NCI-H774 (cell line): ENCODE measurements around the gene CACNB2.
"Not testable (repeated sequence)": the region's sequence is repeated elsewhere in the genome, so short reads cannot be mapped to it uniquely, and the experiment has no call there.

Experiments used
- DNase-seq: peaks from one replicate; lab custom pipeline; 2025; lab: John Stamatoyannopoulos, UW

CACNB2 gene

DNA sequence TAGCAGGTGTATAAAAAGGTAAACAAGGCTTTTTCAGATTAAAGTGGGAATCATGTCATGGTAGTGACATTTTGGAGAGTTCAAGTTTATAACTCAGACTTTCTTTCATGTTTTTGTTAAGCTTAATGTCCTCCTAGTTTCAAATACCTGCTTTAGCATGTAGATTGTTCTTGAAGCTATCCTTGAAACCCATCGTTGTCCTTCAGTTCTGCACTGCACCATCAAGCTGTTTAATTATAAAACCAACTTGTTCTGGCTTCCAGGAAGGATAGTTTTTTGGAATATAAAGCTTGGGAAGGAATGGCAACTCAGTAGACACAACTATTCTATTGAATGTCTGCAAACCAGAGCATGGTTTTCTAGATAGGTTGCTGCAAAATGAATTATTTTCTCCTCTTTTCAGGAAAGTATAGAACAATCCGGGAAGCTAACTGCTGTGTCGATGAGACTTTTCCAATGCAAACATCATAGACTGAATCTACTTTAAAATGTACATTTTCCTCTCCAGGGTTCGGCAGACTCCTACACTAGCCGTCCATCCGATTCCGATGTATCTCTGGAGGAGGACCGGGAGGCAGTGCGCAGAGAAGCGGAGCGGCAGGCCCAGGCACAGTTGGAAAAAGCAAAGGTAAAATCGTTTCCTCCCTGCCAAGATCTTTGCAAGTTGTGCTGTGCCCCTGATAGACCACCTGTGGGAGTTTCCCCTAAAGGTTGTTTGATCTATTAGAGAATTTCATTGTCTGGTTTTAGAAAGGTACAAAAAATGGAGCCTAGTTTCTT lies 261.4 kb downstream of the CACNB2 start:
- DNase-seq, result no peak

GRCh38 chr10:18402853-18403252 lies 262.6 kb downstream of the CACNB2 start:
- DNase-seq, result no peak

- no peak for DNase-seq
These were observed 264.3 kb downstream of the CACNB2 start for GRCh38 chr10:18404530-18404929.

DNA sequence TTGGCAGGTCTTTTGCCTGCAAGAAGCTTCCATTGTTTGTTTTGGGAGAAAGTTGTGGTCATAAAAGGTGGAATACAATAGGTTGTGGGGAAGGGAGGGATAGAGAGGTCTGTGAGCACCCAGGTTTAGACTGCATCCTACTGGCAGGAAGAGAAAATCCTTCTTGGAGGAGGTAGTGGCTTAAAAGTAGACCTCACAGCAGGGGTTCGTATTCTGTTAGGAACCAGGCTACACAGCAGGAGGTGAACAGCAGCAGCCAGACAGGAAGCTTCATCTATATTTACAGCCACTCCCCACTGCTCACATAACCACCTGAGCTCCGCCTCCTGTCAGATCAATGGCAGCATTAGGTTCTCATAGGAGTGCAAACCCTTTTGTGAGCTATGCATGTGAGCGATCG lies 265.9 kb downstream of the CACNB2 start:
- DNase-seq, result no peak

- DNase-seq, result no peak
These were observed 269.6 kb downstream of the CACNB2 start for GRCh38 chr10:18409599-18410397.

- no peak for DNase-seq
These were observed 273.8 kb downstream of the CACNB2 start for GRCh38 chr10:18414061-18414460.

DNA sequence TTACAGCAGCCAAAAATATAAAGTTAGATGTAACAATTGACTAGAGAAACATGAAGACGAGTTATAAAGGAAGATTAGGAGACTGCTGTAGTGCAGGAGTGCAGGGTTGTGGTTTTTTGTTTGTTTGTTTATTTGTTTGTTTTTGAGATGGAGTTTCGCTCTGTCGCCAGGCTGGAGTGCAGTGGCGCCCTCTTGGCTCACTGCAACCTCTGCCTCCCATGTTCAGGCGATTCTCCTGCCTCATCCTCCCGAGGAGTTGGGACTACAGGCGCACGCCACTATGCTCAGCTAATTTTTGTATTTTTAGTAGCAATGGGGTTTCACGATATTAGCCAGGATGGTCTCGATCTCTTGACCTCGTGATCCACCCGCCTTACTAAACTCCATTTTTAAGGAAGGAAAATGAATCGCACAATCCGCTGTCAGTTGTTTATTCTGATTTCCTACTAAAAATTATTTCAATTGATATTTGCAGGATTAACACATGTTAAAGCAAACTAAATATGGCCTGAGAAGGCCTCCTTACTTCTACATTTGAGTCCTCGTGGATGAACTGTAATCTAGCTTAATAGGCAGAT lies 277.8 kb downstream of the CACNB2 start:
- no peak for DNase-seq

DNA sequence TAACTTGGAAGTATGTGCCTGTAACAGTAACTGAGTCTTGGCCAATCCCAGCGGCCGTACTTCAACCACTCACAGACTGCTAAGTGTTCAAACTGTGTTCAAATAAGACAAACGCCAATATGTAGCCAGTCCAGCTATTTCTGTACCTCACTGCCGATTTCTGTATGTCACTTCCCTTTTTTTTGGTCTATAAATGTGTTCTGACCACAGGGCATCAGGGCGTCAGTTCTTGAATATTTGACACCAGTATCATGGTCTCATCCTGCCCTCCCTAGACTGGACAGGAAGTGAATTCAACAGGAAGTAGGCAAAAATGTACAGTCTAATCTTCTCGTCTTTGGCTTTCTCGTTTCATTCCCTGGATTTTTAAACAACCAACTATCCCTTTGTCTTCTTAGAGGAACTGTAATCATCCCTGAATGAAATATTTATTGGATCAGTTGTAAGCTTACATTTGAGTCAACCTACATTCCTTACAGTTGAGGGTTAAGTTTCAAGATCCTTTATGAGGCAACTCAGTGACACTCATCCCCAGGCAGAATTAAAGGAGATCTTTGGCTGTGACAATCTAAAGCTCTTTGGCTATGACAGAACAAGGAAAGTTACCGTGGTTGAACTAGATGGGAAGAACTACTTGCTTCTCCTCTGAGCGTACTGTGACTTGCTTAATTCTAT lies 278.5 kb downstream of the CACNB2 start:
- no peak for DNase-seq

DNA sequence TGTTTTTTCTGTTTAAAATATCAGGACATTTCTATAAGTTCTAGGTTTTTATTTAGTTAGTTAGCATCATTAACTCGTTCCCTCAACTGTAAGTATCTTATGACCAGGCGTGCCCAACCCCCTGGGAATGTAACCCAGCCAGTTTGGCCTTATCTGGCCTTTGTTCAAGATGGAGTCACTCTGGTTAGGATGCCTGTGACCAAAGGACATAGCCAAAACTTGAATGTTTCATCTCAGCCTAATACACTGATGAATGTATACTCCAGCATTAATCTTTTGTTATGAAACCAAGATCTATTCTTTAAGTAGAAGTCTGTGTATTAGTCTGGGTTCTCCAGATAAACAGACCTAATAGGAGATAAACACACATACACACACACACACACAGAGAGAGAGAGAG lies 279.7 kb downstream of the CACNB2 start:
- DNase-seq, result no peak

GRCh38 chr10:18421726-18422293 lies 281.6 kb downstream of the CACNB2 start:
- DNase-seq, result no peak

DNA sequence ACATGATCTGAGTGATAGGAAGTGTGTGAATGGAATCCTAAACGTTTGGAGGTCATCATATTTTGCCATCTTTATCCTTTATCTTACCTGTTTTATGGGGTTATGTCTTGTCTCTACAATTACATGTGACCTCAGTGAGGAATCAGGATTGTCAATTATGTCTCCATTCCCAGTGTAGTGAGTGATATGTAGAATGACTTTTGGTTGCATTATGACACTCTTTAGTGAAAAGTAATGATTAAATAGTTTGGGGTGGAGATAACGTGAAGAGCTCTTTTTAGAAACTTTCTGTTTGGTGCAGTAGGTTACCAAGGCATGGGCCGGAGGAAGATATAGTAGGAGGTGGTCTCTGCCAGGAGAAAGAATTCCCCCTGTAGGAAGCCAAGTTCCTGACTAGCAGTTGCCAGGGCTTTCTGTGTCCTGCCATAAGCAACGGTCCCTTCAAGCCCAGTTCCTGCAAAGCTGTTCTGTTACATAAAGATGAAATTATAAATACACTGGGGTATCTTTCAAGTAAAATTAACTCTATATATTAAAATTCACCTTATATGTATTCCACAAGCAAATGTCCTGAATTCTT lies 282.9 kb downstream of the CACNB2 start:
- DNase-seq, result no peak

DNA sequence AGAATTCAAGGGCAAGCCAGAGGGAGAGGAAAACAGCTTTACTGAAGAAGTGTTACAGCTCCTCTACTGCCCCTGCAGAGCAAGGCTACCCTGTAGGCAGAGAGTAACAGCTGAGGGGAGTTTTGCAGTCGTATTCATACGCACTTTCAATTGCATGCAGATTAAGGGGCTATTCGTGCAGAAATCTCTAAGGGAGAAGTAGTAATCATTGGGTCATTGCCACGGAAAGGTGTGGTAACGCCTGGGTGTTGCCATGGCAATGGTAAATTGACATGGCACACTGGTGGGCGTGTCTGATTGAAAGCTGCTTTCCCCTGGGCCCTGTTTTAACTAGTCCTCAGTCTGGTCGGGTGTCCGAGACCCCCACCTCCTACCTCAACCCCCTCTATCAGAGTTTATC lies 284.0 kb downstream of the CACNB2 start:
- DNase-seq, result no peak

DNA sequence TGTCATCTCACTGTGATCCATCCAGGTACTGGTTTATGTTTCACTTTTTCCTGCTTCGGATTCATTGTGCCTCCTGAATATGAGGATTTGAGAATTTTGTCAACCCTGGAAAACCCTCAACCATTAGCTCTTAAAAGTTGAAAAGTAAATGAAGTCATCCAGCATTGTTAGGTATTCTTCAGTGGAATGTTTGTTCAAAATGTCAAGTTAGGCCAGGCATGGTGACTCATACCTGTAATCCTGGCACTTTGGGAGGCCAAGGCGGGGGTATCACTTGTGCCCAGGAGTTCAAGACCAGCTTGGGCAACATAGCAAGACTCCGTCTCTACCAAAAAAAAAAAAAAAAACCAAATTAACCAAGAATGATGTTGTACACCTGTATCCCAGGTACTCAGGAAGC lies 289.1 kb downstream of the CACNB2 start:
- no peak for DNase-seq

GRCh38 chr10:18436902-18437301 lies 296.7 kb downstream of the CACNB2 start:
- peak; percentile 24 for DNase-seq

GRCh38 chr10:18437486-18437885 lies 297.3 kb downstream of the CACNB2 start:
- no peak for DNase-seq

DNA sequence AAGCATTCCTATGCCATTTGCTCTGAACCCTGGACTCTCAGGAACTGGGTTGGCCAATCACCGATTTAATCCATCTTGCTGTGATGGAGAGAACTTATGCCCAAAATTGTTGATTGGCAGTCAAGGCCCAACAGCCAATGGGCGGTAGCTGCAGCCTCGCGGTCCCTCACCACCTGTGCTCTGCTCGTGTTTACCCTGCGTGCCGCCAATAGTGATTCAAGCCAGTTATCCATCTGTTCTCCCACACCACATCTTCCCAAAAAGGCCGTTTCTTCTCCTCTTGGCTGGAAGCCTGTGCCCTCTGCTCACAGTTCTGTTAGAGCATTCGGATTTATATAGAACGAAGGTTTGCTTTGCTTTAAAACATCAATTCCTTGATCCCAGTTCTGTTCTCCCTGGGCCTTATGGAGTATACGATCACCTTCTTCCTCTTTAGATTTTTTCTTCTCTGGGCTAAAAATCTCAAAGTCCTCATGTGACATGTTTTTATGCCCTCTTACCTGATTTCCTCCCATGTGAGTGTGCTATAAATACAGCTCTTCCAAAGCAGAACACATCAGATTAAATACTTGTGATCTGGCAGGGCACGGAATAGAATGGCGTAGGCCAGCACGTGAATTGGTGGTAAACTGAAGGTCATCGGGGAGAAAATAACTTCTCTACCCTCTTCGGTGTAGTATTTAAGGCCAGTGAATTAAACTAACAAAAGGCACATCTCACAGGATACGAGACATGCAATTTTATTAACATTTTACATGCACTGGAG lies 298.3 kb downstream of the CACNB2 start:
- DNase-seq, result no peak

GRCh38 chr10:18439601-18440000 lies 299.4 kb downstream of the CACNB2 start:
- DNase-seq, result no peak

DNA sequence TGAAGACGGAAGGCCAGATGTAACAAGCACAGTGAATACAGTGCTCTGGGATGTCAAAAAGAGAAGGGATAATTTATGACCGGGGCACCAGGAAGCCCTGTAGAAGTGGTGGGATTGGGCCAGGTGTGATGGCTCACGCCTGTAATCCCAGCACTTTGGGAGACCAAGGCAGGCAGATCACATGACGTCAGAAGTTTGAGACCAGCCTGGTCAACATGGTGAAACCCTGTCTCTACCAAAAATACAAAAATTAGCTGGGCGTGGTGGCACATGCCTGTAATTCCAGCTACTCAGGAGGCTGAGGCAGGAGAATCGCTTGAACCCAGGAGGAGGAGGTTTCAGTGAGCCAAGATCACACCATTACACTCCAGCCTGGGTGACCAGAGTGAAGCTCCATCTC lies 305.4 kb downstream of the CACNB2 start:
- DNase-seq, result not testable (repeated sequence)

DNA sequence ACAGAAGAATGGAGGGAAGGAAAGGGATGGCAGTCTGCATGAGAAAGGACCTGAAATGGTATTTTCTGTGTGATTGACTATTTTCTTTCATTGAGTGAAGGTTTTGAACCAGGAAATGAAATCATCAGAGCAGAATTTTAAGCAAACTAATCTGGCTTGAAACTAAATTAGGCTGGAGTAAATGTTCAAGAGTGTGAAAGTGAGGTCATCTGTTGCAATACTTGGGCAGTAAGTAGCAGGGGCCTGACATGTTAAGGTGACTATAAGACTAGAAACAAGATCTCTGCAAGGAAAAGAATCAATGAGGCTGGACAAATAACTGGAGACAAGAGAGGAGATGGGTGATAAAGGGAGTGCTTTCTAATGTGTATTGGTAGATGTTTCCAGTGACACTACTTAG lies 306.0 kb downstream of the CACNB2 start:
- no peak for DNase-seq

- DNase-seq, result no peak
These were observed 309.4 kb downstream of the CACNB2 start for GRCh38 chr10:18449611-18450026.

GRCh38 chr10:18450298-18450697 lies 310.1 kb downstream of the CACNB2 start:
- no peak for DNase-seq
